ENCODE measurements around the gene ADGRL2.
A peak's percentile ranks its signal among the peaks of the same experiment; 100 is the strongest.

Gene ADGRL2

DNA sequence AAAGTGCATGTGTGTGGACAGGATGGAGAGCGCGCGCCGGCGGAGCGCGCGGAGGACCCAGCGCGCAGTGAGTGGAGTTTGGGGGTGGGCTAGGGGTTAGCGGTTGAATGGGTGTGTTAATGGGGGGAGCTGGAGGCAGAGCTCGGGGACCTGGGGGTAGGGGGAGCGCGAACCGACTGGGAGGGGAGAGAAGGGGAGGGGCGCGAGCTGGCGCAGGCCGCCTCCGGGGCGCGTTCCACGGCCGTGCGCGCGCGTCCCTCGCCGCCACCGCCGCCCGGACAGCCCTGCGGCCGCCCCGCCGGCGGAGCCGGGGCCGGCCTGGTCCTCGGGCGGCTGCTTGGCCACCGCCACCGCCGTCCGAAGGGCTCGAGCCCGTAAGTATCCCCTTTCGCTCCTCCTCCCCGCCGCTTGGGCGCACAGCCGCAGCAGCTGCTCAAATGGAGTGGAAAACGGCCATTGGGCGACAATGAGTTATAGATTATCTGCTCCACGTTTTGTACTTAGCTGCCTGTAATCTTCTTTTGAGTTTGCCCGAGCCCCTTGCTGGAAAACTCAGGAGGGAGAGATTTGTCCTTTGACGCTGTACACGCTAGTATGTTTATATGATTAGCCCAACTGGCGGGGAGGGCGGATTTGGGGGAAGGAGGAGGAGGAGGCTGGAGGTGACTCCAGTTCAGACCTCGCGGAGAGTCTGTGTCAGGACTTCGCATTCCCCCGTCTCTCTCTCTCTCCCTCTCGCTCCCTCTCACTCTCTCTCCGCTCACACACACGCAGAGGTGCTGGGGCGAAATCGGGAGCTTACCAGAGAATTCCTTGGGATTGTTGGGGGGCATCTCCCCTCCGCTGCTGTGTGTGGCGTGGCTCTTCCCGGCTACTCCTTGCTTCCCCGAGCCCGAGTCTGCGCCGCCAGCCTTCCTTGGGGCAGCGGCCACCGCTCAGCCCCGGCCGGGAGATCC is at the start of gene ADGRL2:
TSS of gene ADGRL2 (plus strand) at position 240 of the 956 bp plus-strand sequence. CDS start 36,051 bp downstream, outside the sequence.
- H3K9me3 ChIP-seq (ENCODE audit: control insufficient read depth, insufficient read depth, low read depth, low read length) = no peaks in the 10 kb centered on the region
- H3K36me3 ChIP-seq (ENCODE audit: control insufficient read depth, insufficient read depth, low read length) = no peaks in the 10 kb centered on the region
- peak within 1 kb of the TSS; percentile 83 for H3K4me3 ChIP-seq (ENCODE audit: low read depth, low read length)
- peaks cover 34% of the 10 kb centered on the region for H3K4me1 ChIP-seq (ENCODE audit: control insufficient read depth, insufficient read depth, low read length)
- H3K27ac ChIP-seq (ENCODE audit: low read depth, low read length) = peak within 1 kb of the TSS; percentile 91
- H3K27me3 ChIP-seq (ENCODE audit: control insufficient read depth, insufficient read depth, low read length) = no peaks in the 10 kb centered on the region
- peak within 1 kb of the TSS; percentile 97 for H3K9ac ChIP-seq (ENCODE audit: low read length)

DNA sequence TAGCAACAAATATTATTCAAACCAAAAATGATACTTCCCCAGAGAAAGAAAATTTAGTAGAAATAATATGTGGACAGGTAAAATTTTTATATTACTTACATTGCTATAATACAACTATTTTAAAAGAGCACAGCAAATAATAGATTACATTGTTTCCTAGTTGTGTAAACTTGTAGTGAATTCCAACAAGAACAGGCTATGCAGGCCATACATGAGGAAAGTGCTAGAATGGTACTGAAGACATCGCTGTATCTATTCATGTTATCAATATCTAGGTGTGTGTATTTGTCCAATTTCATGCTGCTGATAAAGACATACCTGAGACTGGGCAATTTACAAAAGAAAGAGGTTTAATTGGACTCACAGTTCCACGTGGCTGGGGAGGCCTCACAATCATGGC is 47.9 kb upstream of the ADGRL2 start:
- H3K4me3 ChIP-seq (ENCODE audit: low read depth, low read length) = no peak overlapping the region
- H3K9ac ChIP-seq (ENCODE audit: low read length) = no peak overlapping the region
- no peaks in the 10 kb centered on the region for H3K27me3 ChIP-seq (ENCODE audit: control insufficient read depth, insufficient read depth, low read length)

DNA sequence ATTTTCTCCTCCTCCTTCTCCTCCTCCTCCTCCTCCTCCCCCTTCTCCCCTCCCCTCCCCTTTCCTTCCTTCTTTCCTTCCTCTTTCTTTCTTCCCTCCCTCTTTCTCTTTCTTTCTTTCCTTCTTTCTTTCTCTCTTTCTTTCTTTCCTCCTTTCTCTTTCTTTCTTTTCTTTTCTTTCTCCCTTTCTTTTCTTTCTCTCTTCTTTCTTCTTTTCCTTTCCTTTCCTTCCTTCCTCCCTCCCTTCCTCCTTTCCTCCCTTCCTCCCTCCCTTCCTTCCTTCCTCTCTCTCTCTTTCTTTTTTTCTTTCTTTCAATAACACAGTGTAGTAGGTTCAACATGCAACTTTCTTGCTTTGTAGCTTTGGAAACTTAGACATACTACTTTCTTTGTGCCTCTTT is 46.3 kb upstream of the ADGRL2 start:
- no peak overlapping the region for H3K4me3 ChIP-seq (ENCODE audit: low read depth, low read length)
- H3K4me1 ChIP-seq (ENCODE audit: control insufficient read depth, insufficient read depth, low read length) = no peaks in the 10 kb centered on the region
- no peaks in the 10 kb centered on the region for H3K9me3 ChIP-seq (ENCODE audit: control insufficient read depth, insufficient read depth, low read depth, low read length)
- no peaks in the 10 kb centered on the region for H3K27me3 ChIP-seq (ENCODE audit: control insufficient read depth, insufficient read depth, low read length)
- no peak overlapping the region for H3K9ac ChIP-seq (ENCODE audit: low read length)
- no peak overlapping the region for H3K27ac ChIP-seq (ENCODE audit: low read depth, low read length)
- no peaks in the 10 kb centered on the region for H3K36me3 ChIP-seq (ENCODE audit: control insufficient read depth, insufficient read depth, low read length)

More for the DNA sequence above, 47.9 kb upstream of the ADGRL2 start:
- Histone ChIP-seq H3K27ac (ENCODE audit: low read depth, low read length) (no peak overlapping the region), H3K4me1 (ENCODE audit: control insufficient read depth, insufficient read depth, low read length) (no peaks in the 10 kb centered on the region), H3K9me3 (ENCODE audit: control insufficient read depth, insufficient read depth, low read depth, low read length) (no peaks in the 10 kb centered on the region), H3K36me3 (ENCODE audit: control insufficient read depth, insufficient read depth, low read length) (no peaks in the 10 kb centered on the region)

DNA sequence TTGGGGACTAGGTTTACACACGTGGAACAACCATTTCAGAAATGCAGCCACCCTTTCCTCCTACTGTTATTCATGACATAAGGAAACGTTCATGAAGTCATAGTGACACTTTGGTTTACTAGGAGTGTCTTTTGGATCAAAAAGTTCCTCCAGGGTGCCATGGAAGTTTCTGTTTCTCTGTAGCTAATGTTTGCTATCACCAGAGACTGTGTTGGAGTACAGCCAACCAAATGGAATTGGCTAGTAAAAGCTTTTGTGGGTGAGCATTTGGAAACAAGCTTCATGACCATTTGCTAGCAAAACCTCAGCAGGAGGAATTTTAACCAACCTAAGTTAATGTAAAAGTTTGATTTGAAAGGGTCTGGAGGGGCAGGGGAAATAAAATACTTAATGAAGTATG is 43.9 kb upstream of the ADGRL2 start:
- no peak overlapping the region for H3K9ac ChIP-seq (ENCODE audit: low read length)
- no peak overlapping the region for H3K4me3 ChIP-seq (ENCODE audit: low read depth, low read length)
- H3K27me3 ChIP-seq (ENCODE audit: control insufficient read depth, insufficient read depth, low read length) = no peaks in the 10 kb centered on the region
- H3K27ac ChIP-seq (ENCODE audit: low read depth, low read length) = no peak overlapping the region
- H3K4me1 ChIP-seq (ENCODE audit: control insufficient read depth, insufficient read depth, low read length) = no peaks in the 10 kb centered on the region
- no peaks in the 10 kb centered on the region for H3K36me3 ChIP-seq (ENCODE audit: control insufficient read depth, insufficient read depth, low read length)
- no peaks in the 10 kb centered on the region for H3K9me3 ChIP-seq (ENCODE audit: control insufficient read depth, insufficient read depth, low read depth, low read length)

DNA sequence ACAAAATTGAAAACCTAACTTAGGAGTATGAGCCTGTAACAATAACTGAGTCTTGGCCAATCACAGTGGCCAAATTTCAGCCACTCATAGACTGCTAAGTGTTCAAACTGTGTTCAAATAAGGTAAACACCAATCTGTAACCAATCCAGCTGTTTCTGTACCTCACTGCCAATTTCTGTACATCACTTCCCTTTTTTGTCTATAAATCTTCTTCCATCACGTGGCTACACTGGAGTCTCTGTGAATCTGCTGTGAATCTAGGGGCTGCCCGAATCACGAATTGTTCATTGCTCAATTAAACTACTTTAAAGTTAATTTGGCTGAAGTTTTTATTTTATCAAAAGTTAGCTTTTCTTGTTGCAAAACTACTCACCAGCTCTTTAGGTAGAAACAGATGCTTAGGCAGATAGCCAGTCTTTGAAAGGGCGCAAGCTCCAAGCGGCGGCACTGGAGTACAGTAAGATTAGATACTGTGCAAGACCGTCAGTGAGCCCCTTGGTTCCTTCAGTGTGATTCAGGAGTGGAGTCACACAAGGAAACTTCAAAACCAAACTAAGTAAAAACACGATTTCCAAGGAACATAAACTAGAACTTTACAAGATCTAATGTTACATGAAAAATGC is 43.2 kb upstream of the ADGRL2 start:
- Histone ChIP-seq H3K27me3 (ENCODE audit: control insufficient read depth, insufficient read depth, low read length) (no peaks in the 10 kb centered on the region), H3K9me3 (ENCODE audit: control insufficient read depth, insufficient read depth, low read depth, low read length) (no peaks in the 10 kb centered on the region), H3K9ac (ENCODE audit: low read length) (no peak overlapping the region), H3K4me1 (ENCODE audit: control insufficient read depth, insufficient read depth, low read length) (no peaks in the 10 kb centered on the region), H3K4me3 (ENCODE audit: low read depth, low read length) (no peak overlapping the region), H3K27ac (ENCODE audit: low read depth, low read length) (no peak overlapping the region), H3K36me3 (ENCODE audit: control insufficient read depth, insufficient read depth, low read length) (no peaks in the 10 kb centered on the region)

DNA sequence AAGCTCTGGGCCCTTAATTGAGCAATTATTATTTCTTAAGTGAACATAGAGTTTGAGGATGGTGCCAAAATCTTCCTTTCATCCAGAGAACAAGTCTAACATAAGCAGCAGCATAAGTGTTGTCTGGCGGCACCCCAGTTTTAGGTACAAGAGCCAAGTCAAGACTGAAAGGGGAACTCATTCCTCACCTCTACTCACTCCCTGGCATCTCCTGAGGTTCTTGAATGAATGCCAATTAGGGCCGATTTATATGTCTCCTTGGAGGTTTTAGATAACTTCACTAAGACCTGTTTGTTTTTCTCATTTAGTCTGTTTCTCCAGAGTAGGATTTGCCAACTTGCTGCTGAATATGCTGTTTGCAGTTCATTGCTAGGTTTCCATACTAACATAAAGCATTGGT is 42.6 kb upstream of the ADGRL2 start:
- Histone ChIP-seq H3K4me1 (ENCODE audit: control insufficient read depth, insufficient read depth, low read length) (no peaks in the 10 kb centered on the region), H3K27ac (ENCODE audit: low read depth, low read length) (no peak overlapping the region), H3K4me3 (ENCODE audit: low read depth, low read length) (no peak overlapping the region), H3K27me3 (ENCODE audit: control insufficient read depth, insufficient read depth, low read length) (no peaks in the 10 kb centered on the region), H3K9ac (ENCODE audit: low read length) (no peak overlapping the region), H3K36me3 (ENCODE audit: control insufficient read depth, insufficient read depth, low read length) (no peaks in the 10 kb centered on the region), H3K9me3 (ENCODE audit: control insufficient read depth, insufficient read depth, low read depth, low read length) (no peaks in the 10 kb centered on the region)

DNA sequence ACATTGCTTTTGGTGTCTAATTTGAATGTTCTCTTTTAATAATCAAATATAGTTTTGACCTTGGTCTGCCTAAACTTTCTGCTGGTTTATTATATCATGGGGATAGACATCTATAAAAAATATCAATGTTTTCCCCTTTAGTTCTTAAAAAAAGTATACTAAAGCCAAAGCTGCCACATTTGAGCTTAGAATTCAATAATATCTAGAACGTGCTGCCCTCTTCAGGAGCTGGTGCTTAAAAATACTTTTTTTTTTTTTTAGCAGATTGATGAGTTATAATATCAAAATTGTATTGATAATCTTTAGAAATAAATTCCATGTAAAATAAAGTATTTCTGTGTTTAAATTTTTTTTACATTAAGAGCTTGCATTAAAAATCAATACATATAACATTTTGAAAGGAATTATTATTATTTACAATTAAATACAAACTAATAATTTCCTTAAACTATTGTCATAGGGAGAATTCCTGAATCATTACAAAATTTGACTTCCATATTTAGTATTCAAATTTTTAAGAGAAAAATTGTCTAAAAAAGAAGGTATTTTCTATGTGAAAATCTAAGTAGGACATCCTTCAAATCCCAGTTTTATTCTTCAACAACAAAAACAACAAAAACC is 40.1 kb upstream of the ADGRL2 start:
- Histone ChIP-seq H3K36me3 (ENCODE audit: control insufficient read depth, insufficient read depth, low read length) (no peaks in the 10 kb centered on the region), H3K27me3 (ENCODE audit: control insufficient read depth, insufficient read depth, low read length) (no peaks in the 10 kb centered on the region), H3K9me3 (ENCODE audit: control insufficient read depth, insufficient read depth, low read depth, low read length) (no peaks in the 10 kb centered on the region), H3K27ac (ENCODE audit: low read depth, low read length) (no peak overlapping the region), H3K4me1 (ENCODE audit: control insufficient read depth, insufficient read depth, low read length) (no peaks in the 10 kb centered on the region), H3K4me3 (ENCODE audit: low read depth, low read length) (no peak overlapping the region), H3K9ac (ENCODE audit: low read length) (no peak overlapping the region)

DNA sequence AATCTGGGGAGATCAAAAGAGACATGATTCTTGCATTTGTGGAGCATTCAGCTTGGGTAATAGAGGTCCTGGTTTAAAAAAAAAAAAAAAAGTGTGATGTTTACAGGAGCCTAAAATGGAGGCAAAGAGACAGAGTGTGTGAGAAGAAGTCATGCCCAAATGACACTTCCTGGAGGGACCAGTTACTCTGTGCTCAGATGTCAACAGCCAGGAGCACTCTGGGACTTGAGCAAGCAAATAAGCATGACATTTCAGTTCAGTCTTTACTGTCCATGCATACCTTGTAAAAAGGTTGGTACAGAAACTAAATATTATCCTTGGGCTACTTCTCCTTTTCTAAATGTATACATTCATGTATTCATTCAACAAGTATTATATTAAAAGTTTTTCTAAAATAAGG is 25.2 kb upstream of the ADGRL2 start:
- H3K27ac ChIP-seq (ENCODE audit: low read depth, low read length) = no peak overlapping the region
- peaks cover 4% of the 10 kb centered on the region; the same call in 1 of the 2 replicates for H3K4me1 ChIP-seq (ENCODE audit: control insufficient read depth, insufficient read depth, low read length)
- no peak overlapping the region for H3K9ac ChIP-seq (ENCODE audit: low read length)
- no peaks in the 10 kb centered on the region for H3K36me3 ChIP-seq (ENCODE audit: control insufficient read depth, insufficient read depth, low read length)
- H3K9me3 ChIP-seq (ENCODE audit: control insufficient read depth, insufficient read depth, low read depth, low read length) = no peaks in the 10 kb centered on the region
- H3K27me3 ChIP-seq (ENCODE audit: control insufficient read depth, insufficient read depth, low read length) = no peaks in the 10 kb centered on the region
- H3K4me3 ChIP-seq (ENCODE audit: low read depth, low read length) = no peak overlapping the region

DNA sequence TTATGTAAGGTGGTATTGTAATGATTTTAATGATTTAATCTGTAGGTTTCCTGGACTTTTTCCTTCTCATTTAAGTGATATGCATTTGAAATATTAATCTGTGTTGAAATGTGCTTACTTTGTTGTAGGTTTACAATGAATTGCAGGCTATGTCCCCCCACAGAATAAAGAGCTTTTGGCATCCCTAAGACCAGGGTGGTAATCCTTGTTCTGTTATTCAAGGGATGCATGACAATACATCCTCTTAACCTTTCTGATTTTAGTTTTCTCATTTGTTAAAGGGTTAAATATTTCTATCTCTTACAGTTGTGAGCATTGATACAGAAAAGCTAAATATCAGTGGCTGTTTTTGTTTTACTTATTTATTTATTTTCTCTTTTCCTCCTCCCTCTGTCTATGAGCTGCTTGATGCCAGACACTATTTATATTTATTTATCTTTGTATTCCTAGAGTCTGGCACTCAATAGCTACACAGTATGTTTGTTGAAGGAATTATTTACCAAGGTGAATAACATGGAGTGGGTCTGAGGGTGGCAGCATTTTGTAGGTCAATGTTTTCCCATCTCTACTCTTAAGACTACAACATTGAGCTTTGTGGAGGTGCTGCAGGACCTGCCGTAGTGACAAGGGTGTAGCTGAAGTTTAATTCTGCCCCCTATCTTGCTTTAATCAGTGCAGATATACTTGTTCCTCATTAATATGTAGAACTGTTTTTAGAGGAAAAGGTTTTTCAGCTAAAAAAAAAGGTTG is 19.9 kb upstream of the ADGRL2 start:
- H3K4me1 ChIP-seq (ENCODE audit: control insufficient read depth, insufficient read depth, low read length) = peaks cover 14% of the 10 kb centered on the region; the same call in 1 of the 2 replicates

DNA sequence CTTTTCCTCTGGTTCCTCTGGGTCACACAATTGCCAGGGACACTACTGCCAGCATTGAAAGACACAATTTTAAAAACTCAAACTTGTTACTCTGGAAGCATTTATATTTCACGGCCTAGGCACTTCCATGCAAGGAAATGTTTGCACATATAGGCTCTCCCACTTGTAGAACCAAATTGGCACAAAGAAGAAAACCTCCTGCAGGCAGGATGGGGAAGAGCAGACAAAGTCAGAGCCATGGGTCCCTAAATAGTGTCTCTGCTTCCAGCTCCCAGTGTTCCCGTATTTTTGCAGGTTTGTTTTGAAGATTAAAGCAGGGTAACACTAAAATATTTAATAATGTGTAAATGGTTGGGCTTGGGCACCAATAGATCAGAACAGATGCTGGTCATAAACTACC is 19.0 kb upstream of the ADGRL2 start:
- H3K36me3 ChIP-seq (ENCODE audit: control insufficient read depth, insufficient read depth, low read length) = no peaks in the 10 kb centered on the region
- H3K27ac ChIP-seq (ENCODE audit: low read depth, low read length) = no peak overlapping the region
- no peak overlapping the region for H3K9ac ChIP-seq (ENCODE audit: low read length)
- H3K9me3 ChIP-seq (ENCODE audit: control insufficient read depth, insufficient read depth, low read depth, low read length) = no peaks in the 10 kb centered on the region
- no peaks in the 10 kb centered on the region for H3K27me3 ChIP-seq (ENCODE audit: control insufficient read depth, insufficient read depth, low read length)
- H3K4me3 ChIP-seq (ENCODE audit: low read depth, low read length) = no peak overlapping the region
- peaks cover 14% of the 10 kb centered on the region; the same call in 1 of the 2 replicates for H3K4me1 ChIP-seq (ENCODE audit: control insufficient read depth, insufficient read depth, low read length)

More for the DNA sequence above, 19.9 kb upstream of the ADGRL2 start:
- H3K27me3 ChIP-seq (ENCODE audit: control insufficient read depth, insufficient read depth, low read length) = no peaks in the 10 kb centered on the region
- H3K4me3 ChIP-seq (ENCODE audit: low read depth, low read length) = no peak overlapping the region
- H3K27ac ChIP-seq (ENCODE audit: low read depth, low read length) = no peak overlapping the region
- H3K9me3 ChIP-seq (ENCODE audit: control insufficient read depth, insufficient read depth, low read depth, low read length) = no peaks in the 10 kb centered on the region
- H3K36me3 ChIP-seq (ENCODE audit: control insufficient read depth, insufficient read depth, low read length) = no peaks in the 10 kb centered on the region
- no peak overlapping the region for H3K9ac ChIP-seq (ENCODE audit: low read length)
